Hindlimb muscle (tissue), 1 donor: ENCODE data around the gene VEZT. TPM values are rescaled to one million over a fixed set of nuclear protein-coding genes. Genes with fewer than 3 reads are reported as not detected.
"Not testable (repeated sequence)": the region's sequence is repeated elsewhere in the genome, so short reads cannot be mapped to it uniquely, and the experiment has no call there.

Source experiments
- DNase-seq: peaks from one replicate; pipeline ENCODE4 v3.0.0-alpha.2; 2013
- polyA plus RNA-seq: library from polyadenylated mRNA; unstranded; fragments of 120-200 nt; gene quantifications from one replicate; pipeline ENCODE4 v1.2.1, GENCODE V29; 2013; ENCODE audit not compliant: insufficient read length

Gene VEZT, protein sequence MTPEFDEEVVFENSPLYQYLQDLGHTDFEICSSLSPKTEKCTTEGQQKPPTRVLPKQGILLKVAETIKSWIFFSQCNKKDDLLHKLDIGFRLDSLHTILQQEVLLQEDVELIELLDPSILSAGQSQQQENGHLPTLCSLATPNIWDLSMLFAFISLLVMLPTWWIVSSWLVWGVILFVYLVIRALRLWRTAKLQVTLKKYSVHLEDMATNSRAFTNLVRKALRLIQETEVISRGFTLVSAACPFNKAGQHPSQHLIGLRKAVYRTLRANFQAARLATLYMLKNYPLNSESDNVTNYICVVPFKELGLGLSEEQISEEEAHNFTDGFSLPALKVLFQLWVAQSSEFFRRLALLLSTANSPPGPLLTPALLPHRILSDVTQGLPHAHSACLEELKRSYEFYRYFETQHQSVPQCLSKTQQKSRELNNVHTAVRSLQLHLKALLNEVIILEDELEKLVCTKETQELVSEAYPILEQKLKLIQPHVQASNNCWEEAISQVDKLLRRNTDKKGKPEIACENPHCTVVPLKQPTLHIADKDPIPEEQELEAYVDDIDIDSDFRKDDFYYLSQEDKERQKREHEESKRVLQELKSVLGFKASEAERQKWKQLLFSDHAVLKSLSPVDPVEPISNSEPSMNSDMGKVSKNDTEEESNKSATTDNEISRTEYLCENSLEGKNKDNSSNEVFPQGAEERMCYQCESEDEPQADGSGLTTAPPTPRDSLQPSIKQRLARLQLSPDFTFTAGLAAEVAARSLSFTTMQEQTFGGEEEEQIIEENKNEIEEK
- 75.1 TPM for polyA plus RNA-seq

GRCh38 chr12:95217377-95218149 is at the start of gene VEZT, which contains the start of gene FGD6:
VEZT (plus strand) TSS chr12:95217807; CDS start chr12:95217851, 44 bp downstream.
FGD6 (minus strand) TSS chr12:95217467; CDS start chr12:95217240, 227 bp downstream.
- DNase-seq = peak; percentile 97

DNA sequence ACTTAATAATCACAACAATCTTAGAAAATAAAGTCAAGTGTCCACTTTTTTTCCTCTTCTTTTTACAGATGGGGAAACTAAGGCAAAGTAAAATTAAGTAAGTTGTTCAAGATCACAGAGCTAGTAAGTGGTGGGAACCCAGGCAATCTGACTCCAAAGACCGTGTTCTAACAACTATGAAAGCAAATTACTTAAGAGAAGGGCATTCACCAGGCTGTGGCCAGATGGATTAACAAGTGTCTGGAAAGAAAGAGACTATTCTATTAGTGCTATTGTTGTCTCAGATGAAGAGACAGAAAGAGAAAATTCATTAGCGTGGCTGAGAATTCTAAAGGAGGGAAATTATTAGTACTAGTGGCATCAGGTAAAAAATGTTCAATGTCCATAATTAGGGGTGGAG is 48.9 kb upstream of the VEZT start:
- no peak for DNase-seq

GRCh38 chr12:95169368-95169767 is 48.2 kb upstream of the VEZT start:
- DNase-seq = no peak

- peak; percentile 24 for DNase-seq
Observed at GRCh38 chr12:95173392-95174251, 44.0 kb upstream of the VEZT start.

DNA sequence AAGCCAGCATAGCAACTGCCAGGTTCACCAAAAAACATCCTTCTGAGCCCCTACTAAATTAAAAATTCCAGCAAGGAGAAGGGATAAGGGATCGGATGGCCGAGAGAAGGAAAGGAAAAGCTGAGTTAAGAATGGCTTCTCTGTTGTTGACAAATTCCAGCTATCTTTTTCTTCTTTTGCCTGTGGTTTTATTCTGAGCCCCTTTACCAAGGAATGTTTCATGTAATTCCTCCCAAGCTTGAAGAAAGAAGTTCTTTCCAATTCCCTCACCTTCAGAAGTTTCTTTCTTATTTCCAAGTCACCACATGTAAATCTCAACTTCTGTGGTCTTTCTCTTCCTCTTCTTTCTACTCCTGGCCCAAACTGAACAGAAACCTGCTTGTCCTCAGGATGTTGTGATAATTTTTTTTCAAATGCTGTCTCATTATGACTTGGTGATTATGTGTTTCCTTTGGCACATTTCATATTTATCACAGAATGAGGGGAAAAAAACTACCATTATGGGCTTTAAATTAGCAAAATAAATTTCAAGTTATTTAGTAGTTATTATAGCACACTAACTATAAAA is 40.3 kb upstream of the VEZT start:
- DNase-seq = no peak

- no peak for DNase-seq
Observed at GRCh38 chr12:95178136-95178535, 39.5 kb upstream of the VEZT start.

- no peak for DNase-seq
Observed at GRCh38 chr12:95179011-95179410, 38.6 kb upstream of the VEZT start.

GRCh38 chr12:95181103-95181502 is 36.5 kb upstream of the VEZT start:
- no peak for DNase-seq

- DNase-seq = no peak
Observed at GRCh38 chr12:95182868-95183415, 34.7 kb upstream of the VEZT start.

DNA sequence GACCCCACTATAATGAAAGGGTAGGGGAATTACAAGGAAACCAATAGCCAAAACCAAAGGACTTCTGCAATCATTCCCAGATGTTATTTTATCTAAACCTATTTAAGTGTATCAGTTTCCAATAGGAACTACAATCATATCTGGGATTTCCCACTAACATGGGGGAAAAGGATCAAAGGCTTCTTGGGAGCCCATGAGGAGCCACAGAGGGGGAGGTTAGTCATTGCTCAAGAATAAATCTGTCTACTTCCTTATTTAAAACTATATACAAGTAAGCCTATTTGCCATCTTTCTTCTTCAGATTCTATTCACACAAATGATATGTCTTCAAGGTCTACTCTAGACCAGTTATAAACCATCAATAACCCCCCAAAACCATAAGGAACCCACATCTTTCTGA is 33.5 kb upstream of the VEZT start:
- DNase-seq = no peak

DNA sequence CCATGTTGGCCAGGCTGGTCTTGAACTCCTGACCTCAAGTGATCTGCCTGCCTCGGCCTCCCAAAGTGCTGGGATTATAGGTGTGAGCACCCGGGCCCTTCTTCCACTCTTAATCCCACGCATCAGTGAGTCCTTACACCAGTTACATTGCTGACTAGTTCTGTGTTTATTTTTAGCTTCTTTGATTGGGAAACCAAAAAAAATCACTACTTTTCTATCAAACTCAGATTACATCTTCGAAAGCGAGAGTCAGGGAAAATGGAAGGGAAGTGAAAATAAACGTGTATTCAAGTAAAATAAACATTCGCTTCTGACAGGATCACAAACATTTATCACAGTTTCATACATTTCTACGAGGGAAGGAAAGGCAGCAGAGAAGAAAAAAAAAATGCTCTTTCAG is 32.5 kb upstream of the VEZT start:
- DNase-seq = no peak

DNA sequence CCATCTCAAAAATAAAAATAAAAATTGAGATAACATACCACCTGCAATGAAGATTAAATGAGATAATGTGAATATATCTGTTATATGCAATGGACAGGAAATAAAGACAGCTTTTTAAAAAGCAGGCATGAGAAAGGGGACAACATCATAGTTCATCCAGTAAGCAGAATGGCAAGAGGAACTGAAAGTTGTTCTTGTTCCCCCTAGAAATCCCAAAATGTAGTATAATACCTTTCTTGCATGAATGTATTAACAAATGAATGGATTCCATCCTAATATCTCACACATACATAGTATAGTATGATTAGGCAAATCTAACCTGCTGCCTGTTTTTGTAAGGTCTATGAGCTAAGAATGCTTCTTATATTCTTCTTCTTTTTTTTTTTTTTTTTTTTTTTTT is 31.8 kb upstream of the VEZT start:
- DNase-seq = no peak

GRCh38 chr12:95187865-95188415 is 29.7 kb upstream of the VEZT start:
- DNase-seq = no peak

GRCh38 chr12:95191060-95191696 is 26.4 kb upstream of the VEZT start:
- DNase-seq = no peak

GRCh38 chr12:95192271-95192670 is 25.3 kb upstream of the VEZT start:
- no peak for DNase-seq

- no peak for DNase-seq
Observed at GRCh38 chr12:95193139-95193538, 24.5 kb upstream of the VEZT start.

DNA sequence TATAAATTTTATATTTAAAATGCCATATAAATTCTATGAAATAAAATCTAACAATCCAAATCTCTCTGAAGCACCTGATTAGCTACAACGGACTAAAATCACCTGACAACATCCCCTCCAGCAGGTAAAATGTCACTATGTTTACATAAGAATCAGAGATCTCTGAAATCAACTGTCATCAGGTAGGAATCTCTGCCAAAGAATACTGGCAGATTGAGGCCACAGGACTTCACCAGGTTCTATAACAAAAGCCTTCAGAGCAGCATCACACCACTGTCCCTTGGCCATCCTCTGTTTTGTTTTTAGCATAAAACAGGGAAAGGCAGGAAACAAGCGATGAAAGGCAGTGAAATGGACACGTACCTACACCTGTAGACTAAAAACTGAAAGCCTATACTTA is 22.5 kb upstream of the VEZT start:
- no peak for DNase-seq

GRCh38 chr12:95196875-95197569 is 20.6 kb upstream of the VEZT start:
- DNase-seq = not testable (repeated sequence)

DNA sequence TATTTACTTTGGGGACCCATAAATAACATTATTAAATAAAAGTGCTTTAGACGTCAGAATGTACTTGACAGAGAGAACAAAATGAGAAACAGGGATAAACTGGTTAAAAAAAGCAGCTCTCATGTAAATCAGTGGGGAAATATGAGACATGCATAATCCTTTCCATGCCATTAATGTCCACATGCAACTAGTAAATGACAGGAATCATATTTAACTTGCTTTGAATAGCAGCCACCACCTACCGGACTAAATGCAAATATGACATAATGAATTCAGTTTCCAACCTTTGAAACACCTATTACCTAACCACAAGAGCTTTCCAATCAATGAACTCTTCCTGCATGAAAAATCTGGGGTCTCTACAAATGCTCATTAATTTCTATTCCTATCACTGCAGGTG is 20.0 kb upstream of the VEZT start:
- DNase-seq = no peak

GRCh38 chr12:95198914-95199313 is 18.7 kb upstream of the VEZT start:
- DNase-seq = no peak
